Islet precursor cell (in vitro differentiated cells): ENCODE measurements around the gene EPB41L2.
"Not testable (repeated sequence)": the region's sequence is repeated elsewhere in the genome, so short reads cannot be mapped to it uniquely, and the experiment has no call there.

Source experiments
- DNase-seq: peaks from one replicate; pipeline ENCODE4 v3.0.0-alpha.2; 2018

Gene EPB41L2

GRCh38 chr6:131063028-131063763, at the start of gene EPB41L2:
TSS of gene EPB41L2 (minus strand) at chr6:131063245. CDS start at chr6:130956485, 106,760 bp downstream.
- peak; percentile 96 for DNase-seq

- no peak for DNase-seq
Measured at GRCh38 chr6:131112249-131112648, 49.2 kb upstream of the EPB41L2 start.

- DNase-seq: no peak
Measured at GRCh38 chr6:131107151-131107550, 44.1 kb upstream of the EPB41L2 start.

- DNase-seq: no peak
Measured at GRCh38 chr6:131103901-131104300, 40.9 kb upstream of the EPB41L2 start.

GRCh38 chr6:131103296-131103695, 40.3 kb upstream of the EPB41L2 start:
- no peak for DNase-seq

- no peak for DNase-seq
Measured at GRCh38 chr6:131101911-131102680, 39.1 kb upstream of the EPB41L2 start.

GRCh38 chr6:131096786-131097185, 33.7 kb upstream of the EPB41L2 start:
- no peak for DNase-seq

GRCh38 chr6:131093334-131093733, 30.3 kb upstream of the EPB41L2 start:
- no peak for DNase-seq

GRCh38 chr6:131091944-131092343, 28.9 kb upstream of the EPB41L2 start:
- DNase-seq: not testable (repeated sequence)

- DNase-seq: not testable (repeated sequence)
Measured at GRCh38 chr6:131090339-131090738, 27.3 kb upstream of the EPB41L2 start.

GRCh38 chr6:131084982-131085381, 21.9 kb upstream of the EPB41L2 start:
- DNase-seq: peak; percentile 51

GRCh38 chr6:131083687-131084086, 20.6 kb upstream of the EPB41L2 start:
- DNase-seq: no peak

- DNase-seq: no peak
Measured at GRCh38 chr6:131082335-131082734, 19.3 kb upstream of the EPB41L2 start.

GRCh38 chr6:131080084-131080483, 17.0 kb upstream of the EPB41L2 start:
- DNase-seq: no peak

- no peak for DNase-seq
Measured at GRCh38 chr6:131073577-131073976, 10.5 kb upstream of the EPB41L2 start.

- DNase-seq: no peak
Measured at GRCh38 chr6:131070061-131070460, 7.0 kb upstream of the EPB41L2 start.

GRCh38 chr6:131068165-131068564, 5.1 kb upstream of the EPB41L2 start:
- no peak for DNase-seq

- DNase-seq: no peak
Measured at GRCh38 chr6:131067521-131067920, 4.5 kb upstream of the EPB41L2 start.

GRCh38 chr6:131065824-131066171, 2.8 kb upstream of the EPB41L2 start:
- DNase-seq: no peak

- no peak for DNase-seq
Measured at GRCh38 chr6:131065112-131065823, 2.2 kb upstream of the EPB41L2 start.

GRCh38 chr6:131063764-131064272, 773 bp upstream of the EPB41L2 start:
- no peak for DNase-seq

- peak; percentile 62 for DNase-seq
Measured at GRCh38 chr6:131062241-131063027, 611 bp downstream of the EPB41L2 start.

GRCh38 chr6:131061751-131062119, 1.3 kb downstream of the EPB41L2 start:
- DNase-seq: no peak
